Lung (tissue), 12 donors: ENCODE results near the gene COQ4. TPM values are rescaled to one million over a fixed set of nuclear protein-coding genes. Genes with fewer than 3 reads are reported as not detected.

Experiments
- ATAC-seq: fragments of 200-7000 bp; cut with Tn5 transposase; one replicate; pipeline ENCODE4 v1.9.1; 2020; ENCODE audit warnings: moderate number of reproducible peaks; ENCODE audit not compliant: insufficient read depth, low FRiP score
- DNase-seq, 3 donors: peaks; one replicate each; pipeline ENCODE4 v3.0.0-alpha.2; 2013 to 2017
- H3K27ac ChIP-seq, 2 donors: one replicate each; pipeline ENCODE4 v1.5.1; 2013; ENCODE audit warnings: mild to moderate bottlenecking in 2 of 2, moderate library complexity in 2 of 2, control low read depth in 1 of 2, inconsistent platforms in 1 of 2, low read depth in 1 of 2, low read length in 1 of 2
- H3K27me3 ChIP-seq, 3 donors: one replicate each; pipeline ENCODE4 v1.5.1; 2013; ENCODE audit warnings: low read length in 2 of 3; ENCODE audit not compliant: control insufficient read depth in 3 of 3, insufficient read depth in 3 of 3
- H3K36me3 ChIP-seq, 4 donors: one replicate each; pipeline ENCODE4 v1.5.1; 2013; ENCODE audit warnings: low read length in 4 of 4, mild to moderate bottlenecking in 1 of 4, moderate library complexity in 1 of 4; ENCODE audit not compliant: control insufficient read depth in 4 of 4, insufficient read depth in 4 of 4
- H3K4me1 ChIP-seq, 5 donors: one replicate each; pipeline ENCODE4 v1.5.1; 2013; ENCODE audit warnings: low read length in 5 of 5, mild to moderate bottlenecking in 2 of 5, moderate library complexity in 1 of 5; ENCODE audit not compliant: control insufficient read depth in 5 of 5, insufficient read depth in 5 of 5
- H3K4me3 ChIP-seq: one replicate; pipeline ENCODE4 v1.5.1; 2013; ENCODE audit warnings: mild to moderate bottlenecking, control low read depth, moderate library complexity
- H3K9ac ChIP-seq, 2 donors: one replicate each; pipeline ENCODE4 v1.5.1; 2013; ENCODE audit warnings: low read length in 2 of 2, control low read depth in 1 of 2; ENCODE audit not compliant: insufficient read depth in 1 of 2
- H3K9me3 ChIP-seq, 4 donors: one replicate each; pipeline ENCODE4 v1.5.1; 2013; ENCODE audit warnings: low read length in 3 of 4, mild to moderate bottlenecking in 1 of 4, moderate library complexity in 1 of 4; ENCODE audit not compliant: control insufficient read depth in 4 of 4, insufficient read depth in 3 of 4
- WGBS, 2 donors: extraction: QIAGEN DNeasy Blood & Tissue Kit; methylation state at CpG; one replicate each; pipeline ENCODE4 v1.1.7; 2013; 5-methylcytosine and 5-hydroxymethylcytosine counted together
- polyA plus RNA-seq, 2 donors: library from polyadenylated mRNA; stranded (reverse); fragments of 200-250 nt; gene quantifications; one replicate each; pipeline ENCODE4 v1.2.1, GENCODE V29; 2013
- total RNA-seq, 2 donors: library from RNA; depleted of rRNA in 1 of 2; stranded (reverse); fragments of >200 nt in 1 of 2; gene quantifications; one replicate each; pipeline ENCODE4 v1.2.1, GENCODE V29; 2014 to 2021
- TF ChIP-seq, protein P1 (sequence below): IDR thresholded peaks from 2 replicates; pipeline ENCODE4 v1.5.1; 2012; ENCODE audit warnings: mild to moderate bottlenecking; ENCODE audit errors: control extremely low read depth, extremely low read depth
- donor health status: control.
- donor health status: control.
- donor health status: Bipolar disorder and iron deficiency.
- donor health status: healthy.
- donor health status: DM: yes; HTN: yes; CAD: no.

COQ4 gene
- total and polyA plus RNA-seq, 4 donors: 32.4 to 63.8 (median 49.1) TPM

GRCh38 chr9:128324401-128324800 is 1.8 kb downstream of the COQ4 start:
- H3K4me3 ChIP-seq: no peak overlapping the region
- no peak for ATAC-seq
- peaks cover 3 to 23% (median 17%) of the 10 kb centered on the region in 4 donors for H3K36me3 ChIP-seq

GRCh38 chr9:128325629-128326028 is 3.0 kb downstream of the COQ4 start:
- H3K36me3 ChIP-seq: peaks cover 3 to 21% (median 17%) of the 10 kb centered on the region in 4 donors

More at GRCh38 chr9:128324401-128324800, 1.8 kb downstream of the COQ4 start:
- no peaks in the 10 kb centered on the region for H3K9me3 ChIP-seq
- H3K9ac ChIP-seq: no peak overlapping the region
- TF ChIP-seq, protein P1, sequence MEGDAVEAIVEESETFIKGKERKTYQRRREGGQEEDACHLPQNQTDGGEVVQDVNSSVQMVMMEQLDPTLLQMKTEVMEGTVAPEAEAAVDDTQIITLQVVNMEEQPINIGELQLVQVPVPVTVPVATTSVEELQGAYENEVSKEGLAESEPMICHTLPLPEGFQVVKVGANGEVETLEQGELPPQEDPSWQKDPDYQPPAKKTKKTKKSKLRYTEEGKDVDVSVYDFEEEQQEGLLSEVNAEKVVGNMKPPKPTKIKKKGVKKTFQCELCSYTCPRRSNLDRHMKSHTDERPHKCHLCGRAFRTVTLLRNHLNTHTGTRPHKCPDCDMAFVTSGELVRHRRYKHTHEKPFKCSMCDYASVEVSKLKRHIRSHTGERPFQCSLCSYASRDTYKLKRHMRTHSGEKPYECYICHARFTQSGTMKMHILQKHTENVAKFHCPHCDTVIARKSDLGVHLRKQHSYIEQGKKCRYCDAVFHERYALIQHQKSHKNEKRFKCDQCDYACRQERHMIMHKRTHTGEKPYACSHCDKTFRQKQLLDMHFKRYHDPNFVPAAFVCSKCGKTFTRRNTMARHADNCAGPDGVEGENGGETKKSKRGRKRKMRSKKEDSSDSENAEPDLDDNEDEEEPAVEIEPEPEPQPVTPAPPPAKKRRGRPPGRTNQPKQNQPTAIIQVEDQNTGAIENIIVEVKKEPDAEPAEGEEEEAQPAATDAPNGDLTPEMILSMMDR: no peak
- H3K27me3 ChIP-seq: no peaks in the 10 kb centered on the region
- H3K4me1 ChIP-seq: peaks cover 0 to 16% (median 7%) of the 10 kb centered on the region in 5 donors
- H3K27ac ChIP-seq: no peak overlapping the region
- no peak for DNase-seq
- WGBS, 2 donors: 95 to 96% methylated on average over 1 of the region's 1 CpG

DNA sequence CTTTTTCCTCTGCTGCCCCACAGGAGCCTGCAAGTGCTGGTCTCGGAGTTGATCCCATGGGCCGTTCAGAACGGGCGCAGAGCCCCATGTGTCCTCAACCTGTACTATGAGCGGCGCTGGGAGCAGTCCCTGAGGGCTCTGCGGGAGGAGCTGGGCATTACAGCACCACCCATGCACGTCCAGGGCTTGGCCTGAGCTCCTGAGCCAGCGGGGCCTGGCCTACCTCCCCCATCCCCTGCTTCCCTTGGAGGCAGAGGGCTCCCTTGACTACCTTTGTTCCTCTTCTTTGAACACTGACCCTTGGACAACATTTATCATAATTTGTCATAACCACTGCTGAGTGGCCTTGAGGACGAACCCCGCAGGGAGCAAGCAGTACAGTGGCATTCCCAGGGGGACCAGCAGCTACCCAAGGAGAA is 10.8 kb downstream of the COQ4 start:
- Histone ChIP-seq H3K9ac (no peak overlapping the region), H3K4me1 (no peaks in the 10 kb centered on the region), H3K36me3 (peaks cover 2 to 20% (median 4%) of the 10 kb centered on the region in 4 donors), H3K27ac (no peak overlapping the region), H3K4me3 (no peak overlapping the region), H3K27me3 (no peaks in the 10 kb centered on the region), H3K9me3 (no peaks in the 10 kb centered on the region)
- ATAC-seq (no peak), DNase-seq (no peak)
- WGBS, 2 donors: 89 to 95% methylated on average over 11 of the region's 11 CpGs
- TF ChIP-seq, protein P1: no peak

More at GRCh38 chr9:128325629-128326028, 3.0 kb downstream of the COQ4 start:
- H3K4me3 ChIP-seq: no peak overlapping the region
- ATAC-seq (no peak), DNase-seq (no peak)
- H3K9me3 ChIP-seq: no peaks in the 10 kb centered on the region
- H3K27me3 ChIP-seq: no peaks in the 10 kb centered on the region
- peaks cover 0 to 16% (median 7%) of the 10 kb centered on the region in 5 donors for H3K4me1 ChIP-seq
- no peak overlapping the region for H3K9ac ChIP-seq
- WGBS, 2 donors: 77 to 83% methylated on average over 13 of the region's 13 CpGs
- TF ChIP-seq, protein P1: no peak
- H3K27ac ChIP-seq: no peak overlapping the region

GRCh38 chr9:128335161-128335560 is 12.5 kb downstream of the COQ4 start:
- Histone ChIP-seq H3K27ac (no peak overlapping the region), H3K4me3 (no peak overlapping the region), H3K4me1 (no peaks in the 10 kb centered on the region), H3K27me3 (no peaks in the 10 kb centered on the region), H3K36me3 (peaks cover 0 to 20% (median 1%) of the 10 kb centered on the region in 4 donors), H3K9me3 (no peaks in the 10 kb centered on the region), H3K9ac (peak overlapping the region in 1 of 2 donors; percentile 25)
- TF ChIP-seq, protein P1: no peak
- no peak for ATAC-seq
- WGBS, 2 donors: 84 to 92% methylated on average over 7 of the region's 7 CpGs
- peak; percentile 14 to 65 (median 41) for DNase-seq
